Osteocyte (in vitro differentiated cells): ENCODE results near the gene AIM2. TPM values are rescaled to one million over a fixed set of nuclear protein-coding genes. Genes with fewer than 3 reads are reported as not detected.

Experiments
- DNase-seq: peaks from one replicate; pipeline ENCODE4 v3.0.0; 2021; ENCODE audit warnings: mixed read lengths; ENCODE audit not compliant: unreplicated experiment; ENCODE audit errors: extremely low spot score
- H3K27ac Mint-ChIP-seq: one replicate; pipeline ENCODE4 v1.8.0; 2021; ENCODE audit warnings: mild to moderate bottlenecking, mixed read lengths; ENCODE audit not compliant: unreplicated experiment
- H3K27me3 Mint-ChIP-seq: one replicate; pipeline ENCODE4 v1.8.0; 2021; ENCODE audit warnings: mixed read lengths; ENCODE audit not compliant: unreplicated experiment
- H3K36me3 Mint-ChIP-seq: one replicate; pipeline ENCODE4 v1.8.0; 2021; ENCODE audit warnings: mixed read lengths; ENCODE audit not compliant: unreplicated experiment
- H3K4me1 Mint-ChIP-seq: one replicate; pipeline ENCODE4 v1.8.0; 2021; ENCODE audit warnings: mixed read lengths; ENCODE audit not compliant: unreplicated experiment
- H3K4me3 Mint-ChIP-seq: one replicate; pipeline ENCODE4 v1.8.0; 2021; ENCODE audit warnings: mild to moderate bottlenecking, moderate library complexity, mixed read lengths; ENCODE audit not compliant: unreplicated experiment
- H3K9me3 Mint-ChIP-seq: one replicate; pipeline ENCODE4 v1.8.0; 2021; ENCODE audit warnings: mixed read lengths; ENCODE audit not compliant: unreplicated experiment
- CTCF ChIP-seq: fragments of 200-600 bp; sonication (generic); IDR thresholded peaks from 2 replicates; pipeline ENCODE4 v1.5.0; 2021; ENCODE audit warnings: antibody characterized with exemption, mild to moderate bottlenecking, moderate library complexity
- long read RNA-seq: library from polyadenylated mRNA; unstranded; transcript quantifications from one replicate; pipeline ENCODE4 v2.0.0, GENCODE V29; 2021
- total RNA-seq: library from RNA; stranded (reverse); gene quantifications from 2 replicates; pipeline ENCODE4 v1.2.1, GENCODE V29; 2021

The AIM2 gene
- total RNA-seq: not detected in 2 replicates
- long read RNA-seq: 0 reads

DNA sequence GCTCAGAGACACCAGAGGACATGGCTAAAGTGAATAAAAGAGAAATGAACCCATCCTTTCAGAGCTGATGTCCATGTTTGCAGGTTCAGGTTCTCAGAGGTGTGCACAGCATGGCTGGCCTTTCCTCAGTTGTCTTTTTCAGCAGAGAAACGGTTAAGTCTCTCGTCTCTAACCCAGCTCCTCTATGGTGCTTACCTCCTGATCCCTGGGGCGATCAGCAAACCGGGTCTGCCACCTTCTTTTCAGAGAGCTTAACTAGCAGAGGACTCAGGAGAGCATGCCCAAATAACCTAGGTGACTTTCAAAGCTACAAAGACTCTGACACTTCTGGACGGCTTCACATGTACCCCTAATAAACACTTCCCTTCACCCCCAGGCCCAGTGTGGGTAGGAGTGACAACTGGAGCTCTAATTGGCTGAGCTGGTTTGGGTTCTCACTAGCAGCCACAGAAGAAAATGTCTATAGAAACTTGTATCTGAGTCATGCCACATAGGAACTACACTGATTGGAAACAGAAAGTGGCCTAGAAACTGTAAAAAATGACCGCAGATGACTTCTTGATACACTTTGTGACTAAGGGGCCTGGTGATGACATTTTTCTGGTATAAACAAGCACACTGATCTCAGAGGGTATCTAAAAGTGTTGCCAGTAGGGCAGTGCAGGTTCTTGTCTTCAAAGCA, at the start of gene AIM2:
TSS of gene AIM2 (minus strand) at position 329 of the 682 bp plus-strand sequence. CDS start 3,267 bp downstream, outside the sequence.
- Mint-ChIP-seq H3K27ac (no peak within 1 kb of the TSS), H3K4me3 (no peak within 1 kb of the TSS)

DNA sequence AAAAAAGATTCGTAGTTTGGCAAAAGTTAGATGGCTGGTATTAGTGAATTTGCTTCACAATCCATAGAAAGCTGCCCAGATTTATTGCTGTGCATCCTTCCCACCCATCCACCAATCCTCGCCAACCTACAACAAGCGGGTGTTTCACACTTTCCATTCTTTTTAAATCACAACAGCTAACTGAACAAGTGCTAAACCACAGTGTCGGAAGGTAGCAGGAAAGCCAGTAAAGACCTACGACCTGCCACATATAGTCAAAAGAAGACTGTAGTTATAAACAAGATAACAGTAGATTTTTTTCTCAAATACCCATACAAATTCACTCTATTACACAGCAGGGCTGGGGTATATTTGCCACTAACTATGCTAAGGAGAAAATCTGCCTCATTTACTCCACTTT, 47.0 kb upstream of the AIM2 start:
- H3K9me3 Mint-ChIP-seq: no peaks in the 10 kb centered on the region
- TF ChIP-seq CTCF: no peak
- no peak overlapping the region for H3K4me3 Mint-ChIP-seq
- no peaks in the 10 kb centered on the region for H3K36me3 Mint-ChIP-seq
- H3K4me1 Mint-ChIP-seq: no peaks in the 10 kb centered on the region
- DNase-seq: no peak
- no peak overlapping the region for H3K27ac Mint-ChIP-seq
- peaks cover 6% of the 10 kb centered on the region for H3K27me3 Mint-ChIP-seq

More for the DNA sequence above, at the start of gene AIM2:
- no peaks in the 10 kb centered on the region for H3K9me3 Mint-ChIP-seq
- no peak for TF ChIP-seq CTCF
- H3K4me1 Mint-ChIP-seq: no peaks in the 10 kb centered on the region
- H3K27me3 Mint-ChIP-seq: peaks cover 41% of the 10 kb centered on the region
- H3K36me3 Mint-ChIP-seq: no peaks in the 10 kb centered on the region
- no peak for DNase-seq

DNA sequence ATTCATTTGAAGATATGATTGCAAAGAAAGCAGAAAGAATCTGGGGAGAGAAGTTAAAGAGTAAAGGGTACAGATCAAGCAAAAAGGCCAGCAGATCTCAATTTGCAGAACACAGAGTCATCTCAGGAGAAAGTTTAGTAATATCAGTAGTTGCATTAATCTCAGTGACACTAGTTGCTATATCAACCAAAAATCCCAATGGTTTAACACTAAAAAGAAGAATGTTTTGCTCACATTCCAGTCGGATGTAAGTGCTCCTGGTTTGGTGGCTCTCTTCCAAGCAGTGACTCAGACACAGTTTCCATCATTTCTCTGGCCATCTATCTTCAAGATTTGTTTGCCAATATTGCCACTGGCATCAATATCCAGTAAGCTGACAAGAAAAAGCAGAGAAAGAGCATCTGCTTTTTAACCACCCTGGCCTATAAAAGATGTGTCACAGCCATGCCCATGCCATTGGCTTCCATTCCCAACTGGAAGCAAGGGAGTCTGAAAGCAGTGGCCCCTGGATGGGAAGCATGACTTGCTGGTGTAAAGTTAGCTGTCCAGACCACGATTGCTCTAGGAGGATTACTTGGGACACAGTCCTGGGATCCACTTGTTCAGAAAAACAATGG, 45.5 kb upstream of the AIM2 start:
- Mint-ChIP-seq H3K27me3 (peaks cover 8% of the 10 kb centered on the region), H3K36me3 (no peaks in the 10 kb centered on the region)

GRCh38 chr1:159121526-159121925, 45.0 kb upstream of the AIM2 start:
- TF ChIP-seq CTCF: no peak
- Mint-ChIP-seq H3K4me3 (no peak overlapping the region), H3K36me3 (no peaks in the 10 kb centered on the region), H3K27ac (no peak overlapping the region), H3K4me1 (no peaks in the 10 kb centered on the region), H3K27me3 (peaks cover 8% of the 10 kb centered on the region), H3K9me3 (no peaks in the 10 kb centered on the region)
- no peak for DNase-seq

More for the DNA sequence above, 45.5 kb upstream of the AIM2 start:
- no peak overlapping the region for H3K27ac Mint-ChIP-seq
- H3K9me3 Mint-ChIP-seq: no peaks in the 10 kb centered on the region
- no peak for TF ChIP-seq CTCF
- DNase-seq: no peak
- no peaks in the 10 kb centered on the region for H3K4me1 Mint-ChIP-seq
- H3K4me3 Mint-ChIP-seq: no peak overlapping the region

- Mint-ChIP-seq H3K4me3 (no peak overlapping the region), H3K27ac (no peak overlapping the region), H3K36me3 (no peaks in the 10 kb centered on the region), H3K9me3 (no peaks in the 10 kb centered on the region), H3K27me3 (peaks cover 8% of the 10 kb centered on the region), H3K4me1 (no peaks in the 10 kb centered on the region)
- no peak for DNase-seq
- no peak for TF ChIP-seq CTCF
These were observed 43.8 kb upstream of the AIM2 start for GRCh38 chr1:159120317-159120716.
